ENCODE results near the gene TEX14. TPM values are rescaled to one million over a fixed set of nuclear protein-coding genes. Genes with fewer than 3 reads are reported as not detected.
A peak's percentile ranks its signal among the peaks of the same experiment; 100 is the strongest.

The TEX14 gene
- total RNA-seq, 4 donors from 2014 or later, result 0.13 to 0.19 TPM; not detected in 2

- WGBS, 2 donors, result 27 to 36% methylated on average over 11 to 14 of the region's 14 CpGs
- intact Hi-C loops (cut with DNase I), result loop anchor here (10.0 kb wide), 1 partner anchor 159 kb away; the partner anchor contains the start of gene SUPT4H1
- no peak for TF ChIP-seq CTCF (IDR thresholded peaks at IDR 0.05)
- TF ChIP-seq POLR2A (IDR thresholded peaks at IDR 0.05), result no peak
- Histone ChIP-seq H3K36me3 (peaks cover 7 to 52% (median 18%) of the 10 kb centered on the region in 3 donors), H3K4me3 (peak overlapping the region; percentile 67 to 91 (median 74)), H3K9me3 (no peaks in the 10 kb centered on the region), H3K27ac (peak overlapping the region in 2 of 4 donors; percentile 83 to 88), H3K27me3 (no peaks in the 10 kb centered on the region), H3K4me1 (peaks cover 22 to 52% (median 31%) of the 10 kb centered on the region in 3 donors)
- DNase-seq, result no peak
These were observed 178.4 kb downstream of the TEX14 start for GRCh38 chr17:58513267-58513964.

- WGBS, 2 donors, result 89 to 95% methylated on average over 5 of the region's 5 CpGs
- intact Hi-C loops (cut with DNase I), result loop anchor here (10.0 kb wide), 1 partner anchor 155 kb away; the partner anchor contains the start of gene SUPT4H1
- Histone ChIP-seq H3K4me3 (no peak overlapping the region), H3K4me1 (peaks cover 10 to 28% (median 17%) of the 10 kb centered on the region in 3 donors), H3K27me3 (no peaks in the 10 kb centered on the region), H3K9me3 (no peaks in the 10 kb centered on the region), H3K36me3 (peaks cover 19 to 78% (median 41%) of the 10 kb centered on the region in 3 donors), H3K27ac (no peak overlapping the region)
- no peak for DNase-seq
- no peak for TF ChIP-seq CTCF (IDR thresholded peaks at IDR 0.05)
- TF ChIP-seq POLR2A (IDR thresholded peaks at IDR 0.05), result no peak
These were observed 181.8 kb downstream of the TEX14 start for GRCh38 chr17:58510075-58510474.

GRCh38 chr17:58508341-58509067 is 183.3 kb downstream of the TEX14 start:
- Histone ChIP-seq H3K27ac (no peak overlapping the region), H3K4me1 (peaks cover under 1 to 14% (median 8%) of the 10 kb centered on the region in 3 donors), H3K9me3 (no peaks in the 10 kb centered on the region), H3K4me3 (no peak overlapping the region), H3K27me3 (no peaks in the 10 kb centered on the region), H3K36me3 (peaks cover 21 to 94% (median 50%) of the 10 kb centered on the region in 3 donors)
- intact Hi-C loops (cut with DNase I), result no loop called here
- no peak for DNase-seq
- WGBS, 2 donors, result 73 to 94% methylated on average over 3 to 5 of the region's 10 CpGs
- TF ChIP-seq POLR2A (IDR thresholded peaks at IDR 0.05) (no peak), CTCF (IDR thresholded peaks at IDR 0.05) (no peak)

- intact Hi-C loops (cut with DNase I), result no loop called here
- 73 to 93% methylated on average over 2 to 12 of the region's 13 CpGs for WGBS, 2 donors
- Histone ChIP-seq H3K9me3 (no peaks in the 10 kb centered on the region), H3K27me3 (no peaks in the 10 kb centered on the region), H3K36me3 (peaks cover 21 to 100% (median 57%) of the 10 kb centered on the region in 3 donors), H3K27ac (no peak overlapping the region), H3K4me1 (peaks cover 0 to under 1% (median 0%) of the 10 kb centered on the region in 3 donors), H3K4me3 (no peak overlapping the region)
- no peak for DNase-seq
- TF ChIP-seq POLR2A (IDR thresholded peaks at IDR 0.05), result no peak
- no peak for TF ChIP-seq CTCF (IDR thresholded peaks at IDR 0.05)
These were observed 184.7 kb downstream of the TEX14 start for GRCh38 chr17:58507123-58507634.

Small RNAs within 50 kb of the gene (small RNA-seq; reads per million reads assigned to genes)
- gene AC011195.1 (0 reads per million in 4 donors), gene RF00012 (0 reads per million in 4 donors), gene RNU1-108P (0 reads per million in 4 donors), gene RNU1-52P (0 to 0.15 (median 0) reads per million in 4 donors), gene RNU1-85P (0 reads per million in 4 donors)

Other genes with a start within 250 kb of the TEX14 start
- gene HSF5, start 203.6 kb downstream of the TEX14 start, total RNA-seq, result under 1 TPM in 1 of 4 donors, not detected in 3; under 0.01 TPM
- 10 to 100 TPM; 21.7 to 34.5 (median 28.0) TPM for gene MTMR4, start 177.4 kb downstream of the TEX14 start, total RNA-seq
- 10 to 100 TPM; 11.6 to 19.2 (median 14.6) TPM for gene RAD51C, start 557 bp upstream of the TEX14 start, total RNA-seq
- under 1 TPM in 2 of 4 donors, not detected in 2; under 0.01 to 0.23 TPM for gene PPM1E, start 63.8 kb upstream of the TEX14 start, total RNA-seq